Measurements from ENCODE around the gene ZBTB47. TPM values are rescaled to one million over a fixed set of nuclear protein-coding genes. Genes with fewer than 3 reads are reported as not detected.

ZBTB47 gene
- total RNA-seq = 39.2 and 41.3 TPM in 2 replicates

DNA sequence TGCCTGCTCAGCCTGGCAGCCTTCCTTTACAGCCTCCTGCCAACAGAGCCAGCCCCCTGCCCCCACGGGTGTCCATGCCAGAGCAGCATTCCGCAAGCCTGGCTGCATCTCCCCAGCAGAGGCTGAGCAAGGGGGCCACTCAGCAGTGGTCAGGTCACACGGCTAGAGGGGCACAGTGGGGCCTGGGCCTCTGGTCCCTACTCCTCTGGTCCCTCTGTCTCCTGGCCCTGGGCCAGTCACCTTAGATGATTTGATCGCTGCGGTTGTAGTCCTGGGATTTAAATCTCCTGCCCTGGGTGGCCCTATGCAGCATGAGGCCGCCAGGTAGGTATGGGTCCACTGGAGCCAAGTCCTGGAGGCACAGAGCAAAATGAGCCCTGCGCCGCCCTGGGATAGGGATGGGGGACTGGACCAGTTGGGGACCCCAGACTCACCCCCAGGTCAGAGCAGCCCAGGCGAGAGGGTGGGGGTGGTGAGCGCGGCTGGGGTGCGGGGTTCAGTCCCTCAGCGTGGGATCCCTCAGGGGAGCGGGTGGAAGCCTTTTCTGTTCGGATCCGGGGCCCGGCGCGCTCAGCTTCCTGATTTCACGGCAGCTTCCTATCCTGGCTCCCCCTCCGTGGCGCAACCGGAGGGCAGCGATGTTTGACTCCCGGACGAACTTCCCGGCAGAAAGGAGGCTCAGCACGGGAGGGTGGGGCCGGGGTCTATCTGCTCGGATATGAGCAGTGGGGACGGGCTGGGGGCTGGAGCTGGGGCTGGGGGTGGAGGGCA lies at the start of gene ZBTB47:
Gene ZBTB47 (plus strand): TSS at position 138 of the 771 bp plus-strand sequence. CDS start 4,659 bp downstream, outside the sequence.
- DNase-seq (ENCODE audit: insufficient read length, low spot score, missing footprints) = peak; percentile 94
- TF ChIP-seq, protein P1, sequence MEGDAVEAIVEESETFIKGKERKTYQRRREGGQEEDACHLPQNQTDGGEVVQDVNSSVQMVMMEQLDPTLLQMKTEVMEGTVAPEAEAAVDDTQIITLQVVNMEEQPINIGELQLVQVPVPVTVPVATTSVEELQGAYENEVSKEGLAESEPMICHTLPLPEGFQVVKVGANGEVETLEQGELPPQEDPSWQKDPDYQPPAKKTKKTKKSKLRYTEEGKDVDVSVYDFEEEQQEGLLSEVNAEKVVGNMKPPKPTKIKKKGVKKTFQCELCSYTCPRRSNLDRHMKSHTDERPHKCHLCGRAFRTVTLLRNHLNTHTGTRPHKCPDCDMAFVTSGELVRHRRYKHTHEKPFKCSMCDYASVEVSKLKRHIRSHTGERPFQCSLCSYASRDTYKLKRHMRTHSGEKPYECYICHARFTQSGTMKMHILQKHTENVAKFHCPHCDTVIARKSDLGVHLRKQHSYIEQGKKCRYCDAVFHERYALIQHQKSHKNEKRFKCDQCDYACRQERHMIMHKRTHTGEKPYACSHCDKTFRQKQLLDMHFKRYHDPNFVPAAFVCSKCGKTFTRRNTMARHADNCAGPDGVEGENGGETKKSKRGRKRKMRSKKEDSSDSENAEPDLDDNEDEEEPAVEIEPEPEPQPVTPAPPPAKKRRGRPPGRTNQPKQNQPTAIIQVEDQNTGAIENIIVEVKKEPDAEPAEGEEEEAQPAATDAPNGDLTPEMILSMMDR (IDR thresholded peaks at IDR 0.05; ENCODE audit: extremely low read depth, low read depth, low read length) = no peak
- Histone ChIP-seq H3K36me3 (ENCODE audit: insufficient read depth, low read length) (peaks cover 18% of the 10 kb centered on the region), H2AFZ (ENCODE audit: low read length) (peak within 1 kb of the TSS; percentile 60), H3K27me3 (ENCODE audit: insufficient read depth, low read length) (no peaks in the 10 kb centered on the region), H3K27ac (ENCODE audit: low read depth, low read length) (peak within 1 kb of the TSS; percentile 86), H3K79me2 (ENCODE audit: insufficient read depth, low read length) (peaks cover 66% of the 10 kb centered on the region), H3K4me3 (ENCODE audit: insufficient read depth, low read length) (peak within 1 kb of the TSS; percentile 90), H3K4me1 (ENCODE audit: insufficient read depth, low read length) (peaks cover 53% of the 10 kb centered on the region), H3K4me2 (ENCODE audit: insufficient read depth, low read length) (peak within 1 kb of the TSS; percentile 95), H4K20me1 (ENCODE audit: insufficient read depth, low read length) (peaks cover 60% of the 10 kb centered on the region), H3K9me3 (ENCODE audit: low read depth, low read length) (no peaks in the 10 kb centered on the region)

DNA sequence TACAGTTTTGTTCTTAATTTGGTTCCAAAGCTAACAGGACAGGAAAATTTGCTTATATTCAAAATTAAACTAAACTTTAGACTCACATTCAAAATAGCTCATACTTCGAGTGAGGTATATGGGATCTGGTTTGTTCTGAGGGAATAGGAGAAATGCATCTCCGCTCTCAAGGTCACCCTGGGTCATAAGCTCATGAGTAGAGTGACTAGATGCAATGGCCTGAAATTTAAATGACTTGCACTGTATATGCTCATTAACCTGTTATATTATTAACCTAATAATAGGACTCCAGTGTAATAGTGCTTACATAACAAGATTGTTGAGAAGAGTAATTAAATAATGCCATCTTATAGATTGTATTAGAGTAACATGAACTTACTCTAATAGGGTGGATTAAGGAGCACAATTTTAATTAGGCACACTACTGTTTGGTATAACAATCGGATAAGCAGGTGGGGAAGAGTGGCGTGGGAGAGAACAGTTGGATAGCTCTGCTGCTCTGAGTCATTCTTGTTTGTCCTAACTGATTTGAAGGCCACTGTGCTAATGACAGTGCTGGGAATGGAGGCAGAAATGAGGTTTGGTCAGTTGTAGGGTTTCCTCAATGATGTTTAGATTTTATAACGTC lies 47.8 kb upstream of the ZBTB47 start:
- Histone ChIP-seq H3K9me3 (ENCODE audit: low read depth, low read length) (no peaks in the 10 kb centered on the region), H3K36me3 (ENCODE audit: insufficient read depth, low read length) (peaks cover 12% of the 10 kb centered on the region), H3K79me2 (ENCODE audit: insufficient read depth, low read length) (peaks cover 95% of the 10 kb centered on the region), H3K4me2 (ENCODE audit: insufficient read depth, low read length) (no peak overlapping the region), H2AFZ (ENCODE audit: low read length) (no peak overlapping the region), H3K4me1 (ENCODE audit: insufficient read depth, low read length) (peaks cover 10% of the 10 kb centered on the region), H4K20me1 (ENCODE audit: insufficient read depth, low read length) (peaks cover 41% of the 10 kb centered on the region), H3K27ac (ENCODE audit: low read depth, low read length) (no peak overlapping the region), H3K27me3 (ENCODE audit: insufficient read depth, low read length) (no peaks in the 10 kb centered on the region), H3K4me3 (ENCODE audit: insufficient read depth, low read length) (no peak overlapping the region)
- TF ChIP-seq, protein P1 (IDR thresholded peaks at IDR 0.05; ENCODE audit: extremely low read depth, low read depth, low read length) = no peak
- no peak for DNase-seq (ENCODE audit: insufficient read length, low spot score, missing footprints)

DNA sequence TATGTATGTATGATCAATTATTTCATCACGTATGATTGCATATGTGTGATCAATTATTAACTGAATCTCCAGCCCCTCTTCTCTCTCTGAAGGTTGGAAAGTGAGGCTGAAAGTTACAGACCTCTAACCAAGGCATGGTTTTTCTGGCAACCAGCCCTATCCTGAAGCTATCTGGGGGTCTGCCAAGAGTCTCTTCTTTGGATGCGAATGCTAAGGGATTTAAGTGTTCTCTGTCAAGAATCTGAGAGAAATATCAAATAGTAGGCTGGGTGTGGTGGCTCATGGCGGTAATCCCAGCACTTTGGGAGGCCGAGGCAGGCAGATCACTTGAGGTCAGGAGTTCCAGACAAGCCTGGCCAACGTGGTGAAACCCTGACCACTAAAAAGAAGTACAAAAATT lies 44.9 kb upstream of the ZBTB47 start:
- Histone ChIP-seq H3K4me3 (ENCODE audit: insufficient read depth, low read length) (no peak overlapping the region), H3K4me1 (ENCODE audit: insufficient read depth, low read length) (no peaks in the 10 kb centered on the region), H4K20me1 (ENCODE audit: insufficient read depth, low read length) (peaks cover 34% of the 10 kb centered on the region), H3K79me2 (ENCODE audit: insufficient read depth, low read length) (peaks cover 99% of the 10 kb centered on the region), H3K36me3 (ENCODE audit: insufficient read depth, low read length) (peaks cover 12% of the 10 kb centered on the region), H3K9me3 (ENCODE audit: low read depth, low read length) (no peaks in the 10 kb centered on the region), H3K27me3 (ENCODE audit: insufficient read depth, low read length) (no peaks in the 10 kb centered on the region), H3K4me2 (ENCODE audit: insufficient read depth, low read length) (no peak overlapping the region), H3K27ac (ENCODE audit: low read depth, low read length) (no peak overlapping the region), H2AFZ (ENCODE audit: low read length) (no peak overlapping the region)
- no peak for DNase-seq (ENCODE audit: insufficient read length, low spot score, missing footprints)
- TF ChIP-seq, protein P1 (IDR thresholded peaks at IDR 0.05; ENCODE audit: extremely low read depth, low read depth, low read length) = no peak

DNA sequence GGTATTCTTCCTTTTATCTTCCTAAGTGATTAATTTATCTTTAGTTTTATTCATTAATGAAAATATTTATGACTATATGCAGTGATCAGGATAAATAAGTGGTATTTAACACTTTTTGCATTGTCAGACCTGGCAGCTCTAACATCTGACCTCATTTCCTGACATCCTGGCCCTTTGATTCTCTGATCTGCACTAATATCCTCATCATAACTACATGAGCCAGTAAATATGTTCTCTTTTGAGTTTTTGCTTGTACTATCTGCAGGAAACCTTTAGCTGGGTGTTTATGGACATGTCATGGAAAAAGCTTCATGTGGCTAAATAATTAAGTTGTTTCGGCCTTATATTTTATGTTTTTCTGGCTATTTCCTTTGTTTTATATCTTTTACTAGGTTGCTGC lies 42.5 kb upstream of the ZBTB47 start:
- H3K4me2 ChIP-seq (ENCODE audit: insufficient read depth, low read length) = no peak overlapping the region
- H2AFZ ChIP-seq (ENCODE audit: low read length) = no peak overlapping the region
- DNase-seq (ENCODE audit: insufficient read length, low spot score, missing footprints) = no peak
- no peaks in the 10 kb centered on the region for H3K9me3 ChIP-seq (ENCODE audit: low read depth, low read length)
- peaks cover 36% of the 10 kb centered on the region for H4K20me1 ChIP-seq (ENCODE audit: insufficient read depth, low read length)
- H3K4me1 ChIP-seq (ENCODE audit: insufficient read depth, low read length) = no peaks in the 10 kb centered on the region
- TF ChIP-seq, protein P1 (IDR thresholded peaks at IDR 0.05; ENCODE audit: extremely low read depth, low read depth, low read length) = no peak
- peaks cover 8% of the 10 kb centered on the region for H3K36me3 ChIP-seq (ENCODE audit: insufficient read depth, low read length)
- peak overlapping the region; percentile 22 for H3K27ac ChIP-seq (ENCODE audit: low read depth, low read length)
- no peaks in the 10 kb centered on the region for H3K27me3 ChIP-seq (ENCODE audit: insufficient read depth, low read length)
- no peak overlapping the region for H3K4me3 ChIP-seq (ENCODE audit: insufficient read depth, low read length)
- peaks cover 98% of the 10 kb centered on the region for H3K79me2 ChIP-seq (ENCODE audit: insufficient read depth, low read length)
